K562 (cell line): ENCODE results near the gene ABCB6. TPM values are rescaled to one million over a fixed set of nuclear protein-coding genes. Genes with fewer than 3 reads are reported as not detected.
A peak's percentile ranks its signal among the peaks of the same experiment; 100 is the strongest.

ENCODE experiments used
- ATAC-seq: fragments of 200-7000 bp; cut with Tn5 transposase; 3 replicates; pipeline ENCODE4 v1.9.1; 2020; ENCODE audit warnings: moderate library complexity
- BruUV-seq: library from RNA; stranded (reverse); fragments of 400-500 nt; replicated peaks from 2 replicates; lab custom pipeline; 2021; lab: Mats Ljungman, UMichigan
- CTCF ChIA-PET: fragments of 300-600 bp; formaldehyde crosslinking; extraction: SDS; loops from one replicate; lab custom pipeline; 2021; ENCODE audit warnings: low intra/inter-chr PET ratio; lab: Yijun Ruan, JAX
- POLR2A ChIA-PET: fragments of 300-600, 350-650 bp; sonication (Branson Sonifier 250); formaldehyde crosslinking; extraction: SDS; loops from one replicate; lab custom pipeline; 2021; ENCODE audit warnings: antibody characterized with exemption, inconsistent platforms; lab: Yijun Ruan, JAX
- DNase-seq, 4 experiments: peaks; one replicate each; pipeline versions ENCODE4 v3.0.0 to v3.0.0-alpha.2; 2011 to 2018; ENCODE audit warnings: low spot score in 3 of 4, mixed read lengths in 3 of 4; ENCODE audit errors: extremely low read depth in 1 of 4
- FAIRE-seq: peaks from 2 replicates; lab custom pipeline; 2011; peaks lifted over from hg19 to GRCh38; lab: Jason Lieb, UNC
- H2AFZ ChIP-seq: 2 replicates; pipeline ENCODE4 v1.6.0; 2011; ENCODE audit warnings: low read depth, low read length, control low read depth, inconsistent platforms
- H3K27ac ChIP-seq: fragments of 200-600 bp; 3 replicates; pipeline ENCODE4 v1.8.0; 2011; ENCODE audit warnings: low read depth, mild to moderate bottlenecking, control low read depth, inconsistent platforms, low read length, moderate library complexity, mixed read lengths; ENCODE audit errors: extremely low read depth
- H3K27me3 ChIP-seq, 2 experiments: fragments of 300-600 bp in 1 of 2; 2 replicates in 1 of 2; 3 replicates in 1 of 2; pipeline versions ENCODE4 v1.6.0 to v1.8.0; 2011; ENCODE audit warnings: inconsistent platforms in 2 of 2, low read length in 2 of 2, mild to moderate bottlenecking in 1 of 2, mixed read lengths in 1 of 2, moderate library complexity in 1 of 2; ENCODE audit not compliant: control insufficient read depth in 2 of 2, insufficient read depth in 2 of 2
- H3K36me3 ChIP-seq: fragments of 300-600 bp; 3 replicates; pipeline ENCODE4 v1.8.0; 2011; ENCODE audit warnings: mild to moderate bottlenecking, low read length, inconsistent platforms; ENCODE audit not compliant: control insufficient read depth, insufficient read depth
- H3K4me1 ChIP-seq, 2 experiments: fragments of 200-600 bp in 1 of 2; replicated peaks in 1 of 2; 2 replicates in 1 of 2; 3 replicates in 1 of 2; pipeline versions ENCODE4 v1.5.1 to v1.8.0; 2011; ENCODE audit warnings: inconsistent platforms in 2 of 2, low read length in 2 of 2, mild to moderate bottlenecking in 1 of 2, mixed read lengths in 1 of 2, moderate library complexity in 1 of 2; ENCODE audit not compliant: control insufficient read depth in 2 of 2, insufficient read depth in 2 of 2
- H3K4me2 ChIP-seq: 2 replicates; pipeline ENCODE4 v1.6.1; 2011; ENCODE audit warnings: low read length, control low read depth, inconsistent platforms, mixed read lengths; ENCODE audit not compliant: insufficient read depth
- H3K4me3 ChIP-seq: fragments of 200-600 bp; sonication (generic), shearing (Covaris generic); 2 replicates; pipeline ENCODE4 v1.5.1; 2016; ENCODE audit warnings: control low read depth, inconsistent platforms
- H3K79me2 ChIP-seq: fragments of 200-600 bp; 3 replicates; pipeline ENCODE4 v1.8.0; 2011; ENCODE audit warnings: low read length, inconsistent platforms; ENCODE audit not compliant: control insufficient read depth, insufficient read depth
- H3K9ac ChIP-seq, 2 experiments: 2 replicates each; pipeline versions ENCODE4 v1.6.0 to v1.6.1; 2011; ENCODE audit warnings: low read depth in 2 of 2, low read length in 2 of 2, control low read depth in 1 of 2, inconsistent platforms in 1 of 2, mild to moderate bottlenecking in 1 of 2, mixed read lengths in 1 of 2; ENCODE audit not compliant: insufficient read depth in 1 of 2
- H3K9me1 ChIP-seq: one replicate; pipeline ENCODE4 v1.6.0; 2011; ENCODE audit warnings: inconsistent platforms, mild to moderate bottlenecking, low read length, moderate library complexity; ENCODE audit not compliant: control insufficient read depth, insufficient read depth
- H3K9me3 ChIP-seq: replicated peaks from 2 replicates; pipeline ENCODE4 v1.5.1; 2011; ENCODE audit warnings: low read depth, low read length, inconsistent platforms; ENCODE audit not compliant: control insufficient read depth, insufficient read depth
- H4K20me1 ChIP-seq: replicated peaks from 2 replicates; pipeline ENCODE4 v1.6.1; 2011; ENCODE audit warnings: low read length, inconsistent platforms, mixed read lengths; ENCODE audit not compliant: control insufficient read depth, insufficient read depth
- CHD4 ChIP-seq: fragments of 200-600 bp; sonication (generic); IDR thresholded peaks from 3 replicates; pipeline ENCODE4 v1.6.1; 2012; ENCODE audit warnings: low read depth, mild to moderate bottlenecking, mixed read lengths, low read length, inconsistent platforms; ENCODE audit not compliant: insufficient read depth, insufficient replicate concordance, poor library complexity, severe bottlenecking
- ESRRA ChIP-seq: fragments of 450-650 bp; IDR thresholded peaks from 2 replicates; pipeline ENCODE4 v1.6.1; 2014; ENCODE audit warnings: low read depth, mild to moderate bottlenecking, moderate library complexity, borderline replicate concordance
- RFX1 ChIP-seq: fragments of 450-650 bp; IDR thresholded peaks from 2 replicates; pipeline ENCODE4 v1.6.1; 2016; ENCODE audit warnings: mild to moderate bottlenecking, moderate library complexity
- TAF1 ChIP-seq: IDR thresholded peaks from 2 replicates; pipeline ENCODE4 v1.6.1; 2011; ENCODE audit warnings: mild to moderate bottlenecking, low read length, moderate library complexity; ENCODE audit not compliant: insufficient read depth, control insufficient read depth, severe bottlenecking; ENCODE audit errors: extremely low read depth
- ZKSCAN8 ChIP-seq: fragments of 200-800 bp; sonication (Bioruptor generic); IDR thresholded peaks from 2 replicates; pipeline ENCODE4 v1.6.1; 2016; ENCODE audit warnings: missing genetic modification characterization, missing compliant biosample characterization
- ZNF121 ChIP-seq: sonication (generic); formaldehyde crosslinking; conservative IDR thresholded peaks from 2 replicates; pipeline ENCODE4 v1.8.0; 2022; ENCODE audit warnings: missing genetic modification reagents
- ZNF197 ChIP-seq: fragments of 200-800 bp; sonication (Bioruptor generic); IDR thresholded peaks from 2 replicates; pipeline ENCODE4 v1.6.1; 2016; ENCODE audit warnings: low read depth, missing genetic modification characterization, missing compliant biosample characterization
- WGBS: fragments of 100-300 bp; shearing (Covaris generic); methylation state at CpG from one replicate; pipeline ENCODE4 v1.1.6; 2016; ENCODE audit warnings: low coverage, mixed read lengths; ENCODE audit not compliant: insufficient coverage; ENCODE audit errors: missing lambda C conversion rate; 5-methylcytosine and 5-hydroxymethylcytosine counted together
- in situ Hi-C: fragments of 300-500 bp; cut with MboI; formaldehyde crosslinking; loops from 4 replicates; pipeline ENCODE4 v1.15.0; 2018; ENCODE audit warnings: inconsistent platforms, mixed read lengths
- intact Hi-C: fragments of 100-400 bp; cut with micrococcal nuclease; formaldehyde crosslinking; loops from 2 replicates; pipeline ENCODE4 v1.14.2; 2022
- polyA plus RNA-seq, 8 experiments: library from polyadenylated mRNA; depleted of rRNA in 4 of 8; stranded (reverse) in 5 of 8; unstranded in 3 of 8; fragments of >200 nt; fragmentation: Nextera tagmentation in 2 of 8; fragmentation: Illumina TruSeq in 1 of 8; extraction: Ambion mirVana in 2 of 8; extraction: Trizol in 1 of 8; gene quantifications; 2 replicates each; pipeline versions ENCODE4 v1.2.1 to v1.2.3, GENCODE V29; 2011 to 2014; ENCODE audit warnings: inconsistent platforms in 1 of 8, missing spikeins in 1 of 8
- total RNA-seq, 7 experiments: library from RNA; depleted of rRNA in 6 of 7; stranded (reverse); fragments of >200 nt in 6 of 7; fragmentation: Illumina TruSeq in 2 of 7; extraction: Trizol in 2 of 7; gene quantifications; 2 replicates each; pipeline versions ENCODE4 v1.2.1 to v1.2.3, GENCODE V29; 2011 to 2021; ENCODE audit warnings: low replicate concordance in 1 of 7
- TF ChIP-seq, protein P1 (sequence below), 3 experiments: fragments of 200-800 bp in 1 of 3; fragments of 250-450 bp in 1 of 3; fragments of 450-650 bp in 1 of 3; sonication (Bioruptor Pico) in 1 of 3; sonication (Bioruptor generic) in 1 of 3; formaldehyde crosslinking in 1 of 3; IDR thresholded peaks; 2 replicates each; pipeline versions ENCODE4 v1.6.1 to v1.8.0; 2016 to 2022; ENCODE audit warnings: mild to moderate bottlenecking in 2 of 3, missing genetic modification characterization in 2 of 3, missing compliant biosample characterization in 1 of 3, moderate library complexity in 1 of 3

ABCB6 gene
- total and polyA plus RNA-seq, 9 of the 15 experiments (the other 6 are each of a cell fraction or from before 2014, with no cell fraction given), result 3.7 to 29.8 (median 16.8) TPM

DNA sequence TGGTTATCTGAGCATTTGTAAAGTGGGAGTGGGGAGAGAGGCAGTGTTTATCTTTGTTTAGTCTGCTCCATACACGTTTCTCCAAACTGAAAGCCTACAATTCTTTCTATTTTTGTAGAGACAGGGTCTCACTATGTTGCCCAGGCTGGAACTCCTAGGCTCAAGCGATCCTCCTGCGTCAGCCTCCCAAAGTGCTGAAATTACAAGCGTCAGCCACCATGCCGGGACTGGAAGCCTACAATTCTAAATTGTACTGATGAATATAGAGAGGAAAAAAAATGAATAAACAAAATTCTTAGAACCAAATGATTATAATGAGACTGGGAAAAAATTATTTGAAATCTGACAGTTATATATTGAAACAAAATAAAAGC is 13.6 kb downstream of the ABCB6 start:
- no peak overlapping the region for H3K4me3 ChIP-seq
- H3K9me3 ChIP-seq, result 0 out of 2 replicates have a peak, but pooled peaks cover 2% of the 10 kb centered on the region
- in situ Hi-C loops, result loop anchor here (5.0 kb wide), 1 partner anchor 33 kb away; the partner anchor contains the start of gene SLC23A3
- peaks cover 30% of the 10 kb centered on the region; the same call in 2 of the 3 replicates for H3K36me3 ChIP-seq
- H3K79me2 ChIP-seq, result no peaks in the 10 kb centered on the region
- peak; percentile 68 for TF ChIP-seq ZNF121 (CRISPR knock-in tag)
- no peak for TF ChIP-seq ZNF197 (CRISPR knock-in tag)
- no peak for TF ChIP-seq ESRRA
- TF ChIP-seq, protein P1, sequence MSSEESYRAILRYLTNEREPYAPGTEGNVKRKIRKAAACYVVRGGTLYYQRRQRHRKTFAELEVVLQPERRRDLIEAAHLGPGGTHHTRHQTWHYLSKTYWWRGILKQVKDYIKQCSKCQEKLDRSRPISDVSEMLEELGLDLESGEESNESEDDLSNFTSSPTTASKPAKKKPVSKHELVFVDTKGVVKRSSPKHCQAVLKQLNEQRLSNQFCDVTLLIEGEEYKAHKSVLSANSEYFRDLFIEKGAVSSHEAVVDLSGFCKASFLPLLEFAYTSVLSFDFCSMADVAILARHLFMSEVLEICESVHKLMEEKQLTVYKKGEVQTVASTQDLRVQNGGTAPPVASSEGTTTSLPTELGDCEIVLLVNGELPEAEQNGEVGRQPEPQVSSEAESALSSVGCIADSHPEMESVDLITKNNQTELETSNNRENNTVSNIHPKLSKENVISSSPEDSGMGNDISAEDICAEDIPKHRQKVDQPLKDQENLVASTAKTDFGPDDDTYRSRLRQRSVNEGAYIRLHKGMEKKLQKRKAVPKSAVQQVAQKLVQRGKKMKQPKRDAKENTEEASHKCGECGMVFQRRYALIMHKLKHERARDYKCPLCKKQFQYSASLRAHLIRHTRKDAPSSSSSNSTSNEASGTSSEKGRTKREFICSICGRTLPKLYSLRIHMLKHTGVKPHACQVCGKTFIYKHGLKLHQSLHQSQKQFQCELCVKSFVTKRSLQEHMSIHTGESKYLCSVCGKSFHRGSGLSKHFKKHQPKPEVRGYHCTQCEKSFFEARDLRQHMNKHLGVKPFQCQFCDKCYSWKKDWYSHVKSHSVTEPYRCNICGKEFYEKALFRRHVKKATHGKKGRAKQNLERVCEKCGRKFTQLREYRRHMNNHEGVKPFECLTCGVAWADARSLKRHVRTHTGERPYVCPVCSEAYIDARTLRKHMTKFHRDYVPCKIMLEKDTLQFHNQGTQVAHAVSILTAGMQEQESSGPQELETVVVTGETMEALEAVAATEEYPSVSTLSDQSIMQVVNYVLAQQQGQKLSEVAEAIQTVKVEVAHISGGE (CRISPR knock-in tag; IDR thresholded peaks at IDR 0.05), result no peak
- TF ChIP-seq ZKSCAN8, result no peak
- no peak for TF ChIP-seq TAF1
- TF ChIP-seq RFX1, result no peak
- no peak for TF ChIP-seq CHD4
- DNase-seq (no peak), ATAC-seq (no peak), FAIRE-seq (no peak)
- intact Hi-C loops, result no loop called here
- H2AFZ ChIP-seq, result no peak overlapping the region
- CTCF ChIA-PET, result no interaction called here
- no TSS peak for BruUV-seq
- peaks cover 11% of the 10 kb centered on the region; the same call in 1 of the 2 replicates for H4K20me1 ChIP-seq
- H3K27me3 ChIP-seq, result no peaks in the 10 kb centered on the region
- 80% methylated on average over 5 of the region's 5 CpGs for WGBS
- POLR2A ChIA-PET, result interaction anchor here (1.2 kb wide), 1 partner anchor 10 kb away, joined by 3 read pairs; no protein-coding TSS in a partner anchor
- no peak overlapping the region for H3K27ac ChIP-seq
- no peak overlapping the region for H3K9ac ChIP-seq
- no peaks in the 10 kb centered on the region for H3K9me1 ChIP-seq
- H3K4me2 ChIP-seq, result no peak overlapping the region
- peaks cover 16 to 17% of the 10 kb centered on the region in 2 experiments; a peak in 4 of 5 replicates for H3K4me1 ChIP-seq
